ENCODE data around the gene NKD1.

DNA sequence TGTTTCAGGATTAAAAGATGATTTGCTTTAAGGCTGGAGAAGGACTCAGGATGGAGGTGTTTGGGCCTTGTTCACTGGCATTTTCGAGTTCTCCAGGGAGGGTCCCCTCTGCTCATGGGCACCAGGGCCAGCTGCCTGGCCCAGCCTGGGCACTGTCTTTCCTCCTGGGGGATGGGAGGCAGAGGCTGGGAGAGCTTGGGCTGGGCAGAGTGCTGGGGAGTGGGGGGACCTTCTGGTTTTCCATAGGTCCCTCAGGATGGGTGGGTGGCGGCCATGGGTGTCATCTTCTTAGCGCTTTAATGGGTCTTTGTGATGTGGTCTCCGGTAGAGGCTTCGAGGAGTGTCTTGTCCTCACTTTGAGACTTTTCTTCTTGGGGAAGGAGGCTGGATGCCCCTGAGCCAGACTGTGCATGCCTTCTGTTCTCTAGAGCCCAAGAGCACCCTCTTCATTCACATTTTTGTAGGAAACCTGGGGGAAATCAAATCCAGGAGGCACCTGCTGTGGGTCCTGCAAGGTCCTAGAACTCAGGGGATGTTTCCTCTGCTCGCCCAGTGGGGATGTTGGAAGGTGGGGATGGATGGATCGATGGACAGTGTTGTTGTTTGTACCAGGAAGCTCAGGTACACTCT is 5.7 kb downstream of the NKD1 start:
- TF ChIP-seq POLR2A (IDR thresholded peaks at IDR 0.05; ENCODE audit: control extremely low read depth in 1 of 2, low read depth in 2 of 2, low read length in 2 of 2) (no peak), POLR2AphosphoS5 (IDR thresholded peaks at IDR 0.05; ENCODE audit: low read depth, low read length) (no peak), KDM1A (IDR thresholded peaks at IDR 0.05; ENCODE audit: borderline replicate concordance, low read length) (no peak), TEAD4 (IDR thresholded peaks at IDR 0.05; ENCODE audit: low read depth, low read length) (no peak), EZH2 (IDR thresholded peaks at IDR 0.05; ENCODE audit: low read depth, low read length, severe bottlenecking) (no peak), JUND (IDR thresholded peaks at IDR 0.05; ENCODE audit: low read length) (no peak), ZNF274 (IDR thresholded peaks at IDR 0.05; ENCODE audit: borderline replicate concordance, extremely low read depth, low read length) (no peak), SIN3A (conservative IDR thresholded peaks at IDR 0.05 in 1 of 2, IDR thresholded peaks at IDR 0.05 in 1 of 2; ENCODE audit: low read depth in 1 of 2, low read length in 2 of 2) (no peak), EP300 (IDR thresholded peaks at IDR 0.05; ENCODE audit: borderline replicate concordance in 1 of 2, low read depth in 2 of 2, low read length in 2 of 2) (no peak), CTBP2 (IDR thresholded peaks at IDR 0.05; ENCODE audit: borderline replicate concordance, insufficient read depth, insufficient read length, low read length) (no peak)
- TF ChIP-seq, protein P1, sequence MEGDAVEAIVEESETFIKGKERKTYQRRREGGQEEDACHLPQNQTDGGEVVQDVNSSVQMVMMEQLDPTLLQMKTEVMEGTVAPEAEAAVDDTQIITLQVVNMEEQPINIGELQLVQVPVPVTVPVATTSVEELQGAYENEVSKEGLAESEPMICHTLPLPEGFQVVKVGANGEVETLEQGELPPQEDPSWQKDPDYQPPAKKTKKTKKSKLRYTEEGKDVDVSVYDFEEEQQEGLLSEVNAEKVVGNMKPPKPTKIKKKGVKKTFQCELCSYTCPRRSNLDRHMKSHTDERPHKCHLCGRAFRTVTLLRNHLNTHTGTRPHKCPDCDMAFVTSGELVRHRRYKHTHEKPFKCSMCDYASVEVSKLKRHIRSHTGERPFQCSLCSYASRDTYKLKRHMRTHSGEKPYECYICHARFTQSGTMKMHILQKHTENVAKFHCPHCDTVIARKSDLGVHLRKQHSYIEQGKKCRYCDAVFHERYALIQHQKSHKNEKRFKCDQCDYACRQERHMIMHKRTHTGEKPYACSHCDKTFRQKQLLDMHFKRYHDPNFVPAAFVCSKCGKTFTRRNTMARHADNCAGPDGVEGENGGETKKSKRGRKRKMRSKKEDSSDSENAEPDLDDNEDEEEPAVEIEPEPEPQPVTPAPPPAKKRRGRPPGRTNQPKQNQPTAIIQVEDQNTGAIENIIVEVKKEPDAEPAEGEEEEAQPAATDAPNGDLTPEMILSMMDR (IDR thresholded peaks at IDR 0.05; ENCODE audit: control extremely low read depth in 1 of 3, insufficient read depth in 1 of 3, low read depth in 1 of 3, low read length in 3 of 3): no peak
- TF ChIP-seq, protein P2, sequence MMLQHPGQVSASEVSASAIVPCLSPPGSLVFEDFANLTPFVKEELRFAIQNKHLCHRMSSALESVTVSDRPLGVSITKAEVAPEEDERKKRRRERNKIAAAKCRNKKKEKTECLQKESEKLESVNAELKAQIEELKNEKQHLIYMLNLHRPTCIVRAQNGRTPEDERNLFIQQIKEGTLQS (IDR thresholded peaks at IDR 0.05; ENCODE audit: insufficient read depth, low read depth, low read length): no peak

Measured in H1 (cell line).